NT2/D1 (cell line): ENCODE data around the gene HSPB1.

Experiments used
- SUZ12 ChIP-seq: IDR thresholded peaks from 2 replicates; pipeline ENCODE4 v1.6.1; 2011; ENCODE audit not compliant: insufficient read length, insufficient read depth; ENCODE audit errors: extremely low read depth
- YY1 ChIP-seq: IDR thresholded peaks from 2 replicates; pipeline ENCODE4 v1.6.1; 2011; ENCODE audit not compliant: insufficient read length, insufficient read depth
- ZNF274 ChIP-seq: IDR thresholded peaks from 2 replicates; pipeline ENCODE4 v1.6.1; 2011; ENCODE audit warnings: mild to moderate bottlenecking, low read depth, low read length

- TF ChIP-seq YY1 (no peak), ZNF274 (no peak), SUZ12 (no peak)
Measured at GRCh38 chr7:76332078-76332477, 29.6 kb downstream of the HSPB1 start.
